HG02588 (cell line): ENCODE results near the gene SLC2A6.

Experiments
- ATAC-seq: cut with Tn5 transposase; IDR thresholded peaks from one replicate; pipeline ENCODE4 v1.9.1; 2021; ENCODE audit warnings: mild to moderate bottlenecking, moderate library complexity; ENCODE audit not compliant: unreplicated experiment

SLC2A6 gene

DNA sequence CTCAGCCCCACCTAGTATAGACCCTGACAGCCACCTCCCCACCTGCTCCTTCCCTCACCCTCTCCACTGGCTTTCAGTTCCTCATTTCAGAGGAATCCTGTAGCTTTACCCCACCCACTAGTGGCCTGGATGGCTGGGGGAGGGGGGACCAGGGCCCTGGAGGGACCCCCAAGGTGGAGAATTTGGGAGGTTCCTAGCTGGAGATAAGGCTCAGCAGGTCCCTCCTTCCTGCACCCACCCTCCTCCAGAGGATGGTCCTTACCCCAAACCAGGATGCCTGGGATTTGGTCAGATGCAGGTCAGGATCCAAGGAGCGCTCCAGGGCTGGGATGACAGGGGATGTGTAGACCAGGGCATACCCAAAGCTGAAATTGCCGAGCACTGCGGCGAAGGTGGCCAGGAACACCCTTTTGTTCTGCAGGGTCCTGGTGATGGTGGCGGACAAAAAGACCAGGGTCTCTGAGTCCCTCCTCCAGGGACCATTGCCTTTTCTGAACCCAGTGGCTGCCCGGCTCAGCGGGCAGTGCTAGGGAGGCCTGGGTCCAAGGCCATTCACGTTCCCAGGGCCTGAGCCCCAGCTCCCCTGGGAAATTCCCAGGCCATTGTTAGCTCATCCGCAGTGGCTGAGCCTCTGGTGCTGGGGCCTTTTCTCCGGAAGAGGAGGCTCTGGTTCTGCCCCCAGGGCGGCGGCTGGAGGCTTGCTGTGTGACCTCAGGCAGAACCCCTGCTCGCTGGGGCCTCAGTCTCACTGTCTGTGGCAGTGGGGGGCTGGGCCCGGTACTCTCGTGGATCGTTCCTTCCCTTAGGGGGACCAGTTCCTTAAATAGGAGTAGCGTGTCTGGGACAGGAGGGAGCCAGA lies 678 bp downstream of the SLC2A6 start:
- ATAC-seq = peak; percentile 25

- ATAC-seq = no peak
Measured at GRCh38 chr9:133477461-133477860, 1.4 kb downstream of the SLC2A6 start.

DNA sequence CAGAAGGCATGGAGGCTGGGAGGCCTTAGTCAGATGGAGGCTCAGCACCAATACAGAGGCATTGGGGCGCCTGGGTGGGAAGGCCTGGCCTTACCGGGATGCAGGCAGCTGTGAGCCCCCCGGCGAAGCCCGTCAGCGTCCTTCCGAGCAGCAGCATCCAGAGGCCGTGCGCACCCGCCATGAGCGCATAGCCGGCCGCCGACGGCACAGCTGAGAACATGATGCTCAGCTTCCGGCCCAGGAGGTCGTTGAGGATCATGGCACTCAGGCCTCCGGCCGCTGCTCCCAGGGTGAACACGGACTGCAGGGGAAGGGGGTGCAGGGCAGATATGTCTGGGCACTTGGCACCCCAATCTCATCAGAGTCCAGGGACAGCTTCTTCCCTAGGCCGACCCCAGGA lies 2.0 kb downstream of the SLC2A6 start:
- ATAC-seq = no peak

- no peak for ATAC-seq
Measured at GRCh38 chr9:133476036-133476931, 2.6 kb downstream of the SLC2A6 start.

- ATAC-seq = no peak
Measured at GRCh38 chr9:133475292-133476012, 3.4 kb downstream of the SLC2A6 start.

DNA sequence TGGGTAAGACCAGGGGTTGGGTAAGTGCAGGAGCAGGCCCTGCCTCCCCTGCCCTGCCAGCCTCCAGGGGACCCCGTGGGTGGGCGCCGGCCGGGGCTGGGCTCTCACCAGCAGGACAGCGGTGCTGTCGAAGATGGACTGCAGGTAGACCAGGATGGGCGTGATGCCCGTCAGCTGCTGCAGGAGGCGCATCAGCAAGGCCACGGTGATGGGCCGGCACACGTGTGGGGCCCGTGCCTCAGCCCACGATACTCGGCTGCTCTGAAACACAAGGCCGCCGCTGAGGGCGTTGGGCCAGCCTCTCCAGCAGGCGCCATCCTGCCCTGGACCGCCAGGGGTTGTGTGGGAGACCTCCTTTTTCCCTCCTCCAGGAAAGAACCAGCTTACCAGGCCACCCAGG lies 4.0 kb downstream of the SLC2A6 start:
- ATAC-seq = no peak

DNA sequence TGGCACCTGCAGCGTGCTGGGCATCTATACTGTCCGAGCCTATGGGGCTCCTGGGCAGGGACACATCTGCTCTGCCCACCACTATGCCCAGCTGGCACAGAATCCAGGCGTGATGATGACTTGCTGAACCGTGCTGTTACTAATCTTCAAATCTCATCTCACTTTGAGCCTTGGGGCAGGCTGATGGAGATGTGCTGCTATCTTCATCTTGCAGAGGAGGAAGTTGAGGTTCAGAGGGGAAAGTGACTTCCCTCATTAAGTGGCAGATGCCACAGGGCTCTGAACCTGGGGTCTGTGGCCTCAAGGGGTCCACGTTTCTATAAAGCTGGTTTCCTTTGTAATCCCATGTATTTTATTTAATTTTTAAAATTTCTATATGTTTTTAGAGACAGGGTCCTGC lies 4.7 kb downstream of the SLC2A6 start:
- ATAC-seq = no peak

DNA sequence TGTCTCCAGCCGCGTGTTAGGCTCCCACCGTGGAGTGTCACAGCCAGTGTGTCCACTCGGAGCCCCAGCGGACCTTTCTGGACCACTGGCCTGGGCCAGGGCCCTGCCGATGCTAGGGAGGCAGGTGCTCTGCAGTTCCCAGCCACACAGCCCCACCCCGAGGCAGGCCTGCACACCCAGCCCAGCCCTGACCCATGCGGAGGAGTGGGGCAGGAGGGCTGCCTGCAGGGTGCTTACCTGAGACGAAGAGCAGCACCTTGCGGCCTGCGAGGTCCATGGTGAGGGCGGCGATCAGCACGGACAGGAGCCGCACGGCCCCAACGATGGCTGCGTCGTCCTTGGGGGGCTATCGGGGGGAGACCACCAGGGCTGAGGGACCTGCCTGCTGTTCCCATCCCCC lies 5.2 kb downstream of the SLC2A6 start:
- no peak for ATAC-seq

DNA sequence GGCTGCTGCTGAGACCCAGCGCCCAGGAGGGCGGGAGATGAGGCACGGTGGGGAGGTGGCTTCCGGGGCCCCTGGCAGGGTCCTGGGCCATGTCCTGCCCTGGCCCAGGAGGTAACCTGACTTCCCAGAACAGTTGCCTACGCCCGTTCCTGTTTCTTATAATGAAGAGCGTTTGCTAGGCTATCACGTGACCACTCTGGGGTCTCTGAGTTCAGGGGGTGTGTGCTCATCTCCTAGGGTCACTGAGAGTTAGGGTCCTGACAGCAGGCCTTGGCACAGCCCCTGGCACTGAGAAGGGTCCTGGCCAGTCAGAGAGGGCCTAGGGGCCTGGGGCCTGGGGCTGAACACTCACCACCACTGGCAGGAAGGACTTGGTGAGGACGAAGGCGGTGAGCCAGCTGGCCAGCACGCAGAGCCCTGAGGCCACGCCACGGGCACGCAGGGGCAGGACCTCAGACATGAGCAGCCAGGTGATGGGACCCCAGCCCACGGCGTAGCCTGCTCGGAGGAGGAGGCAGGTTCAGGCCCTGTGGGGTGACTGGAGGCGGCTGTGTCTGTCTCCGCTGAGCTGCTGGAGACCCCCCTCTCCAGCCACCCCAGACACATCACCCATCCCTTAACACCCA lies 6.0 kb downstream of the SLC2A6 start:
- ATAC-seq = no peak

GRCh38 chr9:133472277-133472645 lies 6.6 kb downstream of the SLC2A6 start:
- no peak for ATAC-seq

DNA sequence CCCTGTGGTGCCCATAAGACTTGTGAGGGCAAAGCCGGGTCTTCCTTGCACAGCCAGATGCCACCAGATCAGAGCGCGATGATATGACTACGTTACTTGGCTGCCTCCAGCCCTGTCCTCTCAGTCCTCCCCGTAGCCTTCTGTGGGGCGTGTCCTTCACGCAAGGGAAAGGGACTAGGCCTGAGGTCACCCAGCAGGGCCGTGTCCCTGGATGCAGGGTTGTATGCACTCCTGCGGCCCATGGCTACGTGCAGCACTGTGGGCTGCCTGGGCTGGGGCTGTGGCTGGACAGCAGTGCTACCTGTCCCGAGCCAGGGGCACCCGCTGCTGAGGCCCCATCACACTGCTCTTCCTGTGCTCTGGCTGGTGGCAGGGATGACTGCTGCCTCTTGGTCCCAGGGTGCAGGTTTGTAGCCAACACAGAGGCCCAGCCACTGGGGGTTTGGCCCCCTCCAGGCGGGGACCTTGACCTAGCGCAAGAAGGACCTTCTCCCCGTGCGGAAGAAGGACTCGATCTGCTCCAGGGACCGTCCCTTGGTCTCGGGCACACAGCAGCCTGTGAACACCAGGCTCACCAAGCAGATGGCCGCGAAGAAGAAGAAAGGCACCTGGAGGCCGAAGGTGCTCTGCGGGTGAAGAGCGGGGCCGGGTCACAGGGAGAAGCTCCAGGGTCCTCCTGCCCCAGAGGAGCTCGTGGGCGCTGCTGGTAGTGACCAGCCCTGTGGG lies 7.2 kb downstream of the SLC2A6 start:
- ATAC-seq = no peak

DNA sequence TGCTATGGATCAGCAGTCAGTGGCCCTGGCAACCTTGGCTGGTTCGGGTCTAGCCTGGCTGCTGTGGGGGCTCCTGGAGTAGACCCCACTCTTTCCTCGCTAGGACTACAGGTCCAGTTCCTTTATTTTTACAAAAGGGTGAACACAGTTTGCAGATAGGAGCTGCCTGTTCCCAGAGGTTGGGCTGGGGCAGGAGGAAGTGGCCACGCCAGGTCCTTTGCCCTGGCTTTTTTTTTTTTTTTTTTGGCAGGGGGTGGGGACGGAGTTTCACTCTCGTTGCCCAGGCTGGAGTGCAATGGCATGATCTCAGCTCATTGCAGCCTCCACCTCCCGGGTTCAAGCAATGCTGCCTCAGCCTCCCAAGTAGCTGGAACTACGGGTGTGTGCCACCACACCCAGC lies 7.9 kb downstream of the SLC2A6 start:
- no peak for ATAC-seq

- ATAC-seq = no peak
Measured at GRCh38 chr9:133470427-133470924, 8.4 kb downstream of the SLC2A6 start.

- ATAC-seq = no peak
Measured at GRCh38 chr9:133468777-133469421, 10.0 kb downstream of the SLC2A6 start.

- no peak for ATAC-seq
Measured at GRCh38 chr9:133468374-133468773, 10.5 kb downstream of the SLC2A6 start.

- no peak for ATAC-seq
Measured at GRCh38 chr9:133467101-133467500, 11.8 kb downstream of the SLC2A6 start.

- no peak for ATAC-seq
Measured at GRCh38 chr9:133465984-133466383, 12.9 kb downstream of the SLC2A6 start.

DNA sequence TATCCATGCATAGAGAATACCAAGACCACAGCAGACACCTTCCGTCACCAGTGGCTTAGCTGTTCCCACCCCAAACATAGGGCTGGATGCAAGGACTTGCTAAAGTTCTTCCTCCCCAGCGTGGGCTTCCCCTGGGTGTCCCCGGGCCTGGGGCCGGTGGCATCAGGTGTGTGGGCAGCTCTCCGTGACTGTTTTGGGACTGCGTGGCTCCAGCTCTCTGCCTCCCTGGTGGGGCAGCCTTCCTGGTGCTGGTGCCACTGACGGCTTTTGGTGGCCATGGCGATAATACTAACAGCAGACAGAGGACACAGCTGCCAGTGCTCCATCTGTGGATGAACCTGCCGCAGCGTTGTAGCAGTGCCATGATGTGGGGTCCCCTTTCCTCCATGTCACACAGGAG lies 14.3 kb downstream of the SLC2A6 start:
- ATAC-seq = no peak

DNA sequence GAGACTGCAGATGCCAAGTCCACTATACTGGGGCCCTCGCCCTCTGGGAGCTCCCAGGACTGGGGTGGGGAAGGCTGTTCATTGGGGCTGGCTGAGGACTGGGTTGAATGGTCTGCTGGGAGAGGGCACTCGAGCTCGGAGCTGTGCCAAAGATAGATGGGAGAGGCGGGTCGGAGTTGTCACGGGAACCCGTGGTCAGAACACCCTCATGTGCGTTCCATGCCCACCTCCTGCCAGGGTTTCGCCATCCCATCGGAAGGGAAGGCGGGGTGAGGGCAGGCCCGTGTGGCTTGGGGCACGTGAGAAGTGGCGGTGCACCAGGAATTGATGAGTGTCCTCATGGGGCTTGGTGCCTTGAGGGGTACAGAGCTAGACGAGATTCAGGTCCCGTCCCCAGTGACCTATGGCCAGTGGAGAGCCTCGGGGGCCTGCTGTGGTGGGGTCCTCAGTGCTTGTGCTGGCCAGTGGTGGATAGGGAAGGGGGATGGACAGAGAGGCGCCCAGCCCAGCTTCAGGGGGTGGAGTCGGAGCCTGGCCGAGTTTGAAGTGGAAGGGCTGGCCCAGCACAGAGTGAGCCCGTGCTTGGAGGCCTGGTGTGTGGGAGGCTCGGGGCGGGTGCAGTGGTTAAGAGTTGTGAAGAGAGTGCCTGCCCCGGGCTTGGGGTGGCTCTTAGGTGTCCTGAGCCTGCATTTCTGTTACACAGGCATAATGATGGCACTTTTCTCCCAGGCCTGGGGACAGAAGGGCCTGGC lies 14.9 kb downstream of the SLC2A6 start:
- no peak for ATAC-seq
